Measurements from ENCODE around the gene PXK. TPM values are rescaled to one million over a fixed set of nuclear protein-coding genes. Genes with fewer than 3 reads are reported as not detected.

The PXK gene
- total RNA-seq, 4 donors from 2014 or later = 28.2 to 35.3 (median 30.3) TPM

DNA sequence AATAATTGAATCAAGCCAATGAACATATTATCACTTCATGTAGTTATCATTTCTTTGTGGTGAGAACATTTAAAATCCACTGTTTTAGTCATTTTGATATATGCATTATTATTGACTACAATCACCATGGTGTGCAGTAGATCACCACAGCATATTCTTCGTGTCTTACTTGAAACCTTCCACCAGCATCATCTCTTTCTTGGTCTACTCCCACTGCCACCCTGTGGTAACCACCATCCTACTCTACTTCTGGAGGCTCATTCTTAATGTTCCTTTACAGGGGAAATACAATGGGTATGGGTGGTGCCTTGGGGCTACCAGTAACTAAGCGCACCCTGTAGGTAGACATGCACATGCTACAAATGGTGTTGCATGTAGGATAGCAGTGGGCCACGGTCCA is 25.4 kb downstream of the PXK start:
- H3K36me3 ChIP-seq = no peaks in the 10 kb centered on the region
- peak overlapping the region; percentile 32 to 63 (median 50) for H3K27ac ChIP-seq (replicated peaks in 1 of 4)
- DNase-seq (ENCODE audit: extremely low spot score) = no peak
- peaks cover 8 to 60% (median 38%) of the 10 kb centered on the region in 4 donors for H3K4me1 ChIP-seq
- over 99% methylated on average over 3 of the region's 3 CpGs for WGBS
- H3K4me3 ChIP-seq = no peak overlapping the region
- intact Hi-C loops (cut with DNase I) = no loop called here
- H3K27me3 ChIP-seq = no peaks in the 10 kb centered on the region
- TF ChIP-seq, protein P1, sequence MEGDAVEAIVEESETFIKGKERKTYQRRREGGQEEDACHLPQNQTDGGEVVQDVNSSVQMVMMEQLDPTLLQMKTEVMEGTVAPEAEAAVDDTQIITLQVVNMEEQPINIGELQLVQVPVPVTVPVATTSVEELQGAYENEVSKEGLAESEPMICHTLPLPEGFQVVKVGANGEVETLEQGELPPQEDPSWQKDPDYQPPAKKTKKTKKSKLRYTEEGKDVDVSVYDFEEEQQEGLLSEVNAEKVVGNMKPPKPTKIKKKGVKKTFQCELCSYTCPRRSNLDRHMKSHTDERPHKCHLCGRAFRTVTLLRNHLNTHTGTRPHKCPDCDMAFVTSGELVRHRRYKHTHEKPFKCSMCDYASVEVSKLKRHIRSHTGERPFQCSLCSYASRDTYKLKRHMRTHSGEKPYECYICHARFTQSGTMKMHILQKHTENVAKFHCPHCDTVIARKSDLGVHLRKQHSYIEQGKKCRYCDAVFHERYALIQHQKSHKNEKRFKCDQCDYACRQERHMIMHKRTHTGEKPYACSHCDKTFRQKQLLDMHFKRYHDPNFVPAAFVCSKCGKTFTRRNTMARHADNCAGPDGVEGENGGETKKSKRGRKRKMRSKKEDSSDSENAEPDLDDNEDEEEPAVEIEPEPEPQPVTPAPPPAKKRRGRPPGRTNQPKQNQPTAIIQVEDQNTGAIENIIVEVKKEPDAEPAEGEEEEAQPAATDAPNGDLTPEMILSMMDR (IDR thresholded peaks at IDR 0.05) = no peak
- TF ChIP-seq POLR2AphosphoS5 (IDR thresholded peaks at IDR 0.05) (no peak), EP300 (IDR thresholded peaks at IDR 0.05) (no peak), POLR2A (IDR thresholded peaks at IDR 0.05; ENCODE audit: low read depth) (no peak)
- H3K9me3 ChIP-seq = no peaks in the 10 kb centered on the region

DNA sequence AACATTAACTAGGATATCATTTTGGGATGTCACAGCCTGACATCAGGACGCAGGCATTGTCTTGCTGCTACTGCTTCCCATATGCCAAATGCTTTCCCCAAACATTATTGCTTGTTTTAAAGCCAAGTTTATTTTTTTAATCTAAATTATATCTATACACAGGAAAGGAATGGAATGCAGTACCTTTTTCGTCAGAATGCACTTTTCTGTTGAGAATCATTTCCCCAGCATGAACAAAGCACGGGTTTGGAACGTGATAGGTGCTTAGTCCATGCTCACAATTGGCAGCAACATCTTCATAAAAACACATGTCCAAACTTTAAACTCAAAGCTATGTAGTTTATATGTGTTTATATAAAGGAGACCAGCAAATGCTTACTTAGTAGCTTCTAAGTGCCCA is 26.1 kb downstream of the PXK start:
- Histone ChIP-seq H3K9me3 (no peaks in the 10 kb centered on the region), H3K27ac (replicated peaks in 1 of 4) (peak overlapping the region; percentile 32 to 63 (median 50)), H3K27me3 (no peaks in the 10 kb centered on the region), H3K36me3 (no peaks in the 10 kb centered on the region), H3K4me3 (no peak overlapping the region), H3K4me1 (peaks cover 8 to 57% (median 37%) of the 10 kb centered on the region in 4 donors)
- 45% methylated on average over 4 of the region's 4 CpGs for WGBS
- no peak for DNase-seq (ENCODE audit: extremely low spot score)
- TF ChIP-seq EP300 (IDR thresholded peaks at IDR 0.05) = no peak
- no peak for TF ChIP-seq POLR2AphosphoS5 (IDR thresholded peaks at IDR 0.05)
- TF ChIP-seq, protein P1 (IDR thresholded peaks at IDR 0.05) = no peak
- no peak for TF ChIP-seq POLR2A (IDR thresholded peaks at IDR 0.05; ENCODE audit: low read depth)
- intact Hi-C loops (cut with DNase I) = no loop called here

DNA sequence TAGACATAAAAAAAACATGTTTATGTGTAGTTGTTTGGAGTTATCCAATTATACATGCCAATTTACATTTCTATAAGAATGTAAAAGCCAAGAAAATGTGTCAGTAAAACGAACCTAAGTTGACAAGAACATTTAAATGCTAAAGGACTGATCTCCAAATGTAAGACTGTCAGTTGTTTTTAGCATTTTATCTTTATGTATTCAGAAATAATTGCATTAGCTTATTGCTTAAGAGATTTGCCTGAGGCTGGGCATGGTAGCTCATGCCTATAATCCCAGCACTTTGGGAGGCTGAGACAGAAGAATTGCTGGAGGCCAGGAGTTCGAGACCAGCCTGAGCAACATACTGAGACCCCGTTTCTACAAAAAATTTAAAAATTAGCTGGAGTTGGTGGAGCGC is 26.9 kb downstream of the PXK start:
- intact Hi-C loops (cut with DNase I) = no loop called here
- WGBS = 90% methylated on average over 4 of the region's 4 CpGs
- H3K27ac ChIP-seq (replicated peaks in 1 of 4) = no peak overlapping the region
- no peaks in the 10 kb centered on the region for H3K9me3 ChIP-seq
- no peak overlapping the region for H3K4me3 ChIP-seq
- H3K36me3 ChIP-seq = no peaks in the 10 kb centered on the region
- DNase-seq (ENCODE audit: extremely low spot score) = no peak
- TF ChIP-seq EP300 (IDR thresholded peaks at IDR 0.05) = no peak
- TF ChIP-seq, protein P1 (IDR thresholded peaks at IDR 0.05) = no peak
- no peak for TF ChIP-seq POLR2AphosphoS5 (IDR thresholded peaks at IDR 0.05)
- TF ChIP-seq POLR2A (IDR thresholded peaks at IDR 0.05; ENCODE audit: low read depth) = no peak
- no peaks in the 10 kb centered on the region for H3K27me3 ChIP-seq
- peaks cover 8 to 50% (median 34%) of the 10 kb centered on the region in 4 donors for H3K4me1 ChIP-seq

DNA sequence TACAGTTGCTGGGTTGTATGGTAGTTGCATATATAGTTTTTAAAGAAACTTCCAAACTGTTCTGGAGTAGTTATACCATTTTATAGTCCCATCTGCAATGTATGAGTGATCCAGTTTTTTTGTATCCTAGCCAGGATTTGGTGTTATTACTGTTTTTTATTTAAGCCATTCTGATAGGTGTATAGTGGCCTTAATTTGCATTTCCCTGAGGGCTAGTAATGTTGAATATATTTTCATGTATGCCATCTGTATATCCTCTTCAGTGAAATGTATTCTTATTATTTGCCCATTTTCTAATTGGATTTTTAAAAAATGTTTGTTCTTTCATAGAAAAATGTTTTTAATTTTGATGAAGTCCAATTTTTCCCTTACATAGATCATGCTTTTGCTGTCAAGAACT is 29.2 kb downstream of the PXK start:
- Histone ChIP-seq H3K36me3 (no peaks in the 10 kb centered on the region), H3K9me3 (no peaks in the 10 kb centered on the region), H3K27me3 (no peaks in the 10 kb centered on the region), H3K27ac (replicated peaks in 1 of 4) (no peak overlapping the region), H3K4me3 (no peak overlapping the region), H3K4me1 (peaks cover 0 to 31% (median 21%) of the 10 kb centered on the region in 4 donors)
- TF ChIP-seq EP300 (IDR thresholded peaks at IDR 0.05) (no peak), POLR2AphosphoS5 (IDR thresholded peaks at IDR 0.05) (no peak), POLR2A (IDR thresholded peaks at IDR 0.05; ENCODE audit: low read depth) (no peak)
- no peak for DNase-seq (ENCODE audit: extremely low spot score)
- intact Hi-C loops (cut with DNase I) = no loop called here

DNA sequence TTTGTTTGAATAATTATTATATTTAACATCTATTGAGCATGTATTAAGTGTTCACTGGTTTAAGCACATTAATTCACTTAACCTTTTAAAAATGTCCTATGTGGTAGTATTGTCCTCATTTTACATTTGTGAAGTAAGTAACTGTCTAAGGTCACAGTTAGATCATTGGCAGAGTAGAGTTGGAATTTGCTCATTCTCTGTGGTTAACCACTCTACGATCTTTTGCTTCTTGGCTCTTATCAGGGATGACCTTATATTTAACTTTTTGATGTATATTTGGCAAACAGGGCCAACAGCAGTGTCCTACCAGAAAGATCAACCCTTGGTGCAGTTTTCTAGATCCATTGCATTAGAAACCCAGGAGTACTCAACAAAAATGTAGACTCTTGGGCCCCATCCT is 34.0 kb downstream of the PXK start:
- no peaks in the 10 kb centered on the region for H3K27me3 ChIP-seq
- DNase-seq (ENCODE audit: extremely low spot score) = no peak
- intact Hi-C loops (cut with DNase I) = no loop called here
- no peak overlapping the region for H3K27ac ChIP-seq (replicated peaks in 1 of 4)
- 73% methylated on average over 1 of the region's 1 CpG for WGBS
- no peaks in the 10 kb centered on the region for H3K9me3 ChIP-seq
- H3K36me3 ChIP-seq = peaks cover 0 to 13% (median 8%) of the 10 kb centered on the region in 4 donors
- peaks cover 0 to 2% (median under 1%) of the 10 kb centered on the region in 4 donors for H3K4me1 ChIP-seq
- no peak overlapping the region for H3K4me3 ChIP-seq
- no peak for TF ChIP-seq EP300 (IDR thresholded peaks at IDR 0.05)
- TF ChIP-seq, protein P1 (IDR thresholded peaks at IDR 0.05) = no peak
- no peak for TF ChIP-seq POLR2AphosphoS5 (IDR thresholded peaks at IDR 0.05)
- TF ChIP-seq POLR2A (IDR thresholded peaks at IDR 0.05; ENCODE audit: low read depth) = no peak
